EH (cell line): Measurements from ENCODE around the gene KCTD4.
"Not testable (repeated sequence)": the region's sequence is repeated elsewhere in the genome, so short reads cannot be mapped to it uniquely, and the experiment has no call there.

Source experiments
- DNase-seq: peaks from one replicate; pipeline ENCODE4 v3.0.0-alpha.2; 2015; ENCODE audit warnings: low read depth

KCTD4 gene

GRCh38 chr13:45215392-45216077 lies 14.7 kb upstream of the KCTD4 start:
- peak; percentile 19 for DNase-seq

DNA sequence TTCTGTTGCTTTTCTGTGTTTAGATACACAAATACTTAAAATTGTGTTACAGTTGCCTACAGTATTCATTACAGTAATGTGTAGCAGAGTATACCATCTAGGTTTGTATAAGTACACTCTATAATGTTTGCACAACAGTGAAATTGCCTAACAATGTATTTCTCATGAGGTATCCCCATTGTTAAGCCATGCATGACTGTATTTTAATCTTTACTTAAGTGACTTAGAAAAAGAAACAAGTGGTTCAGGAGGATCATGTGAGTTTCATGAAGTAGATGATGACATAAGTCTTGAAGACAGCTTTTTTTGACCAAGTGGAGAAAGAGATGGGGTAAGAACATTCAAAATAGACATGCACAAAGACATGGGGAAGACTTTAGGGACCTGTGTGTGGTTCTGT lies 8.4 kb upstream of the KCTD4 start:
- DNase-seq: no peak

- DNase-seq: no peak
Observed at GRCh38 chr13:45208132-45208531, 7.3 kb upstream of the KCTD4 start.

- no peak for DNase-seq
Observed at GRCh38 chr13:45207319-45207718, 6.5 kb upstream of the KCTD4 start.

DNA sequence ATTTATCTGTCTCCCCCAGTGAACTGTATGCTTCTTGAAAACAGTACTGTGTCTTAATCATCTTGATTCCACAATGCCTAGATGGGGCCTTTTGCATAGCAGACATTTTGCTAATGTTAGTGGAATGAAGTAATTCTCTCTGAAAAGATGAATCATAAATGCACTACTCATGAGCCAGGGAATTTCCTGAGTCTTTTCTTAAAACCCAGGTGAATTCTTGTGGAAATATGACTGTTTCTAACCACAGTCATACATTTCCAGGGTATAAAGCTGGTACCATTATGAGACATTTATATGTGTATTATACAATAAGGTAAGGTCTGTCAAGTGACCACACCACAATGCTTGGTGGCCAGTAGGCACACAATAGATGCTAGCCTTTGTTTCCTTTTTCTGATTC lies 5.5 kb upstream of the KCTD4 start:
- DNase-seq: peak; percentile 93

DNA sequence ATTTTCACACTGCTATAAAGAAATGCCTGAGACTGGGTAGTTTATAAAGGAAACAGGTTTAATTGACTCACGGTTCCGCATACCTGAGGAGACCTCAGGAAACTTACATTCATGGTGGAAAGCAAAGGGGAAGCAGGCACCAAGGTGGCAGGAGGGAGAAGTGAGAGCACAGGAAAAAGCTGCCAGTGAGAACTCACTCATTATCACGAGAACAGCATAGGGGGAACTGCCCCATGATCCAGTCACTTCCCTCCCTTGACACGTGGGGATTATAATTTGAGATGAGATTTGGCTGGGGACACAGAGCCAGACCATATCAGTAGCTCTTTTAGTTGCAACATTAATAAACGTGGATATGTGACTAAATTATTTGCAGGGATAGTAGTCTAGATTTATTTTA lies 4.3 kb upstream of the KCTD4 start:
- DNase-seq: no peak

DNA sequence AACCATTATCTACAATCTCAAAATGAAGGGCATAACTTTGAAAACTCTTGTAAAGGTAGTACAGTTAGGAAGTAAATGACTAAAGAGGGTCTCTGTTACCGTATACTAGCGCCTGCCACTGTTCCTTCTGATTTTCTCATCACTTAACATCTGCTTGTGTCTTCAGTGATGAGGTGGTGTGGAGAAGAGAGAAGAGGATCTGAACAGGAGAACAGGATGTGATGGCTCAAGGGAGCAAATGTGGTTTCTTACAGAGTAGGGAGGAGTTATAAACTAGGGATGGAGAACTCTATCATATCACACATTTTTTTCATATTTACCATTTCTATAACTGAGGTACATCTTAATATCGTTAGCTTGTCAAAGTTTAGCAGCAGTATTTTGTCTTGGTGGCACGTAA lies 1.1 kb downstream of the KCTD4 start:
- DNase-seq: no peak

- DNase-seq: no peak
Observed at GRCh38 chr13:45198924-45199323, 1.9 kb downstream of the KCTD4 start.

DNA sequence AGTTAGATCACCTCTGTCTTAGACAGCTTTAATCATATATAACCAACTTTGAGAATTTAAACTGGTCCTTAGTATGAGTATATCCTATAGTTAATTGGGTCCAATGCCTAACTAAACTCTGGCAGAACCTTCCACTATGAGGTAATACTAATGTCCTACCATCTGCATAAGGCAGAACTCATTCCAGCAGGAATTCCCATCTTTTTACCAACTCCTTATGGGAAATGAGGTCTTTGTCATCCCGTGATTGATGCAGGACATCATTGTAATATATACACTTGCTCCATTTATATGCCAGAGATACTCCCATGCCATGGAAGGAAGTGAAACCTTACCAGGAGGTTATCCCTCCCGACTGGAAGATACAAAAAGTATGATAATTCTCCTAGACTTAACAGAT lies 2.8 kb downstream of the KCTD4 start:
- DNase-seq: no peak

DNA sequence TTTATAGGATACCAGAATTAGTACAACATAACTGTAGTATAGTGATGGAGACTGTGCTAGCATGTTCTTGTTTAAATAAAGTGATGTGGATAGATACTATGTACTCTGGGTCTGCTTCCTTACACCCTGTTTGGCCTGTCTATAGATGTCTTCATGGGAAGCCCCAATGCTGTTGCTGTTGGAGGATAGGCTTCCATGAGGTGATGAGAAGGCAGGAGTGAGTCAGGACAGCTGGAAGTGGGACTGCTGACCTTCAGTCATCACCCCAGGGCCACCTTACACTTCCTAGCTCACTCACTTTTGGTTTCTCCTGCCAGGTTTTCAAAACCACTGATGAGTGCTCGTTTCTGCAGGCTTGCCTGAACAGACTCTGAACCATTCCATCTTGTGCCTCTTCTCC lies 4.2 kb downstream of the KCTD4 start:
- DNase-seq: peak; percentile 50

DNA sequence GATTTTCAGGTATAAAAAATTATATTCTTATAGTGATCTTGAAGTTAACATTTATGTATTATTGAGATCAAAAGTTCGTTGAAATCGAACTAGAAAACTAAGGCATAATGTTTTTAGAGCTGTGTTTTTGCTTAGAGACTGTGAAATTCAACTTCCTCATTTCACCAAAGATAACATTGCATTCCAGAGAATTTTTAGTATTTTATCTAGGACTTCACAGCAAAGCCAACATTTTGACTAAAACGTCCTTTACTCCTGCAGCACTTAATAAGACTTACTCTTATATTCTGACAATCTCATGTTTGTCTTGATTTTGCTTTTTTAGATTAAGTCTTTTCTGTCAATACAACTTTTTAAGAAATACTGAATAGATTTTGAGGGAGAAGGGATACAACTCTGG lies 4.7 kb downstream of the KCTD4 start:
- DNase-seq: peak; percentile 25

GRCh38 chr13:45195421-45195820 lies 5.4 kb downstream of the KCTD4 start:
- peak; percentile 32 for DNase-seq

GRCh38 chr13:45194081-45194939 lies 6.5 kb downstream of the KCTD4 start:
- no peak for DNase-seq

DNA sequence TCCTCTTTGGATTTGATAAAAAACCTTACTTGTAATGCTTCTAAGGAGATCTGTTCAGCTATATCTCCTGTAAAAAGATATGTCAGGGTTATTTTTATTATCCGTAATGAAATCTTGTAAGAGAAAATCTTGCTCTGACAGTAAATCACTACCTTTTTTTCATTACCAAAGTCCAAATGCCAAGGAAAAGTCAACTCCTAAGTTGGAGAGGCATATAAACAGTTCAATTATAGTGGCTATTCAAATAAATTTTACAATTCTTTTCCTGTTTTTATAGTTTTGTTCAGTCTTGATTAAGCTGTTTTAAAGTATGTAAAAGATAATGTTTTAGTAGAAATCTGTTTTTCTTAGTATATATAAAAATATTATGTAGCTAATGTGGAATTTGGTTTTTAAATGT lies 9.0 kb downstream of the KCTD4 start:
- DNase-seq: no peak

- DNase-seq: peak; percentile 86
Observed at GRCh38 chr13:45189511-45189910, 11.3 kb downstream of the KCTD4 start.

GRCh38 chr13:45189077-45189476 lies 11.8 kb downstream of the KCTD4 start:
- not testable (repeated sequence) for DNase-seq

- no peak for DNase-seq
Observed at GRCh38 chr13:45185286-45185685, 15.6 kb downstream of the KCTD4 start.

DNA sequence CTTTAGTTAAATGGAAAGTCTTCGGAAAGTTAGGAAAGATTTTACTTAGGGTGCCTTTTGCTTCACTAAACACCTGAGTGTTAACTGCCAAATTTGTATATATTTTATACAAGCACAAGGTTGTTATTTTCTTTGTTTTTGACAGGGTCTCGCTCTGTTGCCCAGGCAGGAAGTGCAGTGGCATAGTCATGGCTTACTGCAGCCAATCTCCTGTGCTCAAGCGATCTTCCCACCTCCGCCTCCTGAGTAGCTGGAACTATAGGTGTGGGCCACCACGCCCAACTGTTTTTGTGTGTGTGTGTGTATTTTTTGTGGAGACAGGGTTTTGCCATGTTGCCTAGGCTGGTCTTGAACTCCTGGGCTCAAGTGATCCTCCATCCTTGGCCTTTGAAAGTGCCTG lies 16.2 kb downstream of the KCTD4 start:
- no peak for DNase-seq

GRCh38 chr13:45180713-45181601 lies 19.9 kb downstream of the KCTD4 start:
- DNase-seq: no peak

GRCh38 chr13:45180303-45180702 lies 20.5 kb downstream of the KCTD4 start:
- DNase-seq: no peak

DNA sequence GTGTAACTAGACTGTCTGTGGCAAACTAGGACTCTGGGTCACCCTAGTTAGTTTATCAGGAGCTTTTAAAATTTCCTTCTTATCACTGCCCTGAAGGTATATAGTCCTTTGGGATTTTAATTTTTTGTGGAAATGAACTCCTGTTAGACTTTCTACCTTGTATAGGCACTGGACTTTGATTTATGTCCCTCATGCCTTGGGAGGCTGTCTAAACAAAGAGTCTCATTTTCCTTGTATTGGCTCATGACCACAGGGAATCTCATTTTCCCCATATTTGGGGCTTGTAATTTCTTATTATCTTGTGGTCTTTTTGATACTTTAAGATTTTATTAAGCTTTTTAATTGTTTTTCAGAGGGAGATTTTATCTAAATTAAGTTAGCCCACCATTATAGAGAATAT lies 21.4 kb downstream of the KCTD4 start:
- DNase-seq: peak; percentile 55

DNA sequence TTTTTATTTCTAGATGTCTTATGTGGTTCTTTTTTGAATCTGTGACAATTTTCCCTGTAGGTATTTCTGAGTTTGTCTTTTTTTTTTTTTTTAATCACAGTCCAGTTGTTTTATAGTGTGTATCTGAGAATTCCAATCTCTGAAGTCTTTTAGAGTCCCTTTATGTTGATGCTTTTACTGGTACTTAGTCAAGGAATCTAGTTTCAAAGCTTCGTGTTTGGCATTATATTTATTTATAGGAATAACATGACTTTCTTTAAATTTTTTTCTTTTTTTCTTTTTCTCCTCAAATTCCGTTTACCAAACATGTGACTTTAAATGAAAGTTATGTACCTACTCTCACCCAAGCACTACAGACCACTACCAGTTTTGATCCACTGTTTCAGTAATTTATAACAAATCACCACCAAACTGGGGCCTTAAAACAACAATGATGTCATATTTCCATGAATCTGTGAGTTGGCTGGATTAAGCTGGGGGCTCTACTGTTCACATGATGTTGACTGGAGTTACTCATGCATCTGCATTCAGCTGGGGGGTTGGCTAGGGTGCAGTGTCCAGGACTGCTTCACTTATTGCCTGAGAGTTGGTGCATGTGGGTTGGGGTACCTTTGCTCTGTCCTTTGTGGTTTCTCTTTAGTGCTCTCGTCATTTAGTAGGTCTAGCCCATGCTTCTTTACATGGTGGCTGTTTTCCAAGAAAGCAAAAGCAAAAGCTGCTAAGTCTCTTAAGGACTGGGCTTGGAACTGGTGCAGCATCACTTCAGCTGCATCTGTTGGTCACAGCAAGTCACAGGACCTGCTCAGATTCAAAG lies 22.3 kb downstream of the KCTD4 start:
- DNase-seq: peak; percentile 71
